KBM-7 (cell line): Measurements from ENCODE around the gene C2CD4C.
"Not testable (repeated sequence)": the region's sequence is repeated elsewhere in the genome, so short reads cannot be mapped to it uniquely, and the experiment has no call there.

Experiments
- DNase-seq: peaks from one replicate; pipeline ENCODE4 v3.0.0-alpha.2; 2015
- in situ Hi-C: fragments of 300-500 bp; cut with MboI; formaldehyde crosslinking; loops from 2 replicates; pipeline ENCODE4 v1.14.3; 2020; ENCODE audit warnings: low sequenced_read_pairs, low pct_unique_long_range_greater_than_20kb, mixed read lengths

The C2CD4C gene

DNA sequence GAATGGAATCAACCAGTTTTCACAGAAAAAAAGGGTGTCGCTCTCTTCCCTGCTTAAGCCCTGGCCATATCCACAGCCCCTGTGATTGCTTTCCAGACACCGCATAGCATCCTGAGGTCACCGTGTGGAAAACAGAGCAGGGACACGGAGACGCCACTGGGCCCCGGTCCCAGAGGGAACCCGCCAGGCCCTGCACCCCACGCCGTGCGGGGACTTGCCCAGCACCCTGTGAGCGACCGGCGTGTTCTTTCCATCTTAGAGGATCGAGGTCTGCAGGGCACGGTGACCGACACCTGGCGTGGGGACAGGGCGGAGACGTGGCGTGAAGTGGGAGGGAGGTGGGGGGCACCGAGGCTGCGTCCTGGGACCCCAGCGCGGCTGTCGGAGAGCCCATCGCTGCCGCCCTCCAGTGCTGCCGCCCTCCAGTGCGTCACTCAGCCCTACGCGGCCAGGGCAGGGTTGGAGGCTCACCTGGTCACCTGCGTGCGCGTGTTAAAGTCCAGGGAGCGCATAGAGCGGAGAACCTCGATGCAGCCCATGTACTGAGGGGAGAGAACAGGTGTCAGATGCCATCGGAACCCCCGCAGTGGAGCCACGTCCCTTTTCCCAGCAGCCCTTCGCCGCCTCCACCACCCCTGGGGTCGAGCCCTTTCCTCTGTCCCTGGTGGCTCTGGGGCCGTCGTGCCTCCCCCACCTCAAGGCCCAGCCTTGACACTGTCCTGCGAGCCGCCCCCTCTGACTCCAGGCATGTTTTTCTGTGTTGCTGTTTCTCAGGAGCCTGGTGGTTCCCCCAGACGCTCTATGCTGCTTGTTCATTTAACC lies 31.7 kb upstream of the C2CD4C start:
- in situ Hi-C loops = no loop called here
- DNase-seq = no peak

GRCh38 chr19:439167-439900 lies 30.4 kb upstream of the C2CD4C start:
- in situ Hi-C loops = no loop called here
- no peak for DNase-seq

- DNase-seq = no peak
- in situ Hi-C loops = no loop called here
Measured at GRCh38 chr19:438416-438958, 29.5 kb upstream of the C2CD4C start.

GRCh38 chr19:437041-437440 lies 28.1 kb upstream of the C2CD4C start:
- in situ Hi-C loops = no loop called here

GRCh38 chr19:436413-436950 lies 27.5 kb upstream of the C2CD4C start:
- DNase-seq = no peak

More at GRCh38 chr19:437041-437440, 28.1 kb upstream of the C2CD4C start:
- no peak for DNase-seq

GRCh38 chr19:435707-436412 lies 26.9 kb upstream of the C2CD4C start:
- no peak for DNase-seq
- in situ Hi-C loops = no loop called here

More at GRCh38 chr19:436413-436950, 27.5 kb upstream of the C2CD4C start:
- in situ Hi-C loops = no loop called here

DNA sequence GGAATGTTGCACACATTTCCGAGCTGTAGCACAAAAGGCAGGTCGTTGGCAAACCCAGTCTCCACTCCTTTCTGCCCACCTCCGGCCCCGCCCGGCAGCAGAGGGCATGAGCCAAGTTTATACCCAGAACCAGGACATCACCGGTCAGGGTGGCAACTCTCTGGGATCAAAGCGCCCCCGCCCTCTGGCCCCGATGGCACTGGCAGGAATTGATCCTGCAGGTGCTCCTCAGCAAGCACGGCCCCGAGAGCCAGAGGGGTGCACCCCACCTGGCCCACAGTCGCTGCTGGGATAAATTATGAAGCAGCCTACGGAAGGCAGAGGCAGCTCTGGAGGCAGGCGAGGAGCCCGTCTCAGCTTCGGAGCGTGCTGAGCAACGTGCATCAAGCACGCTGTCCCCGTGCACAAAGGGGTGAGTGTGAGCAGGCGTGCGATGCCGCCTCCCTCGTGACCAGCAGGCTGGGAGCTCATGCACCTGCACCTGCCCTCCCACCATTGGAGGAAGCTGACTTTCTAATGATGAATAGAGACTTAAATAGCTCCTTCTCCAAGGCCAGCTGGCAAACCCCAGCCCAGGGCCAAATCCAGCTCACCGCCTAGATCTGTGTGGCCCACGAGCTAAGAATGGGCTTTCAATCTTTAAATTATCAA lies 26.2 kb upstream of the C2CD4C start:
- no peak for DNase-seq
- in situ Hi-C loops = no loop called here

DNA sequence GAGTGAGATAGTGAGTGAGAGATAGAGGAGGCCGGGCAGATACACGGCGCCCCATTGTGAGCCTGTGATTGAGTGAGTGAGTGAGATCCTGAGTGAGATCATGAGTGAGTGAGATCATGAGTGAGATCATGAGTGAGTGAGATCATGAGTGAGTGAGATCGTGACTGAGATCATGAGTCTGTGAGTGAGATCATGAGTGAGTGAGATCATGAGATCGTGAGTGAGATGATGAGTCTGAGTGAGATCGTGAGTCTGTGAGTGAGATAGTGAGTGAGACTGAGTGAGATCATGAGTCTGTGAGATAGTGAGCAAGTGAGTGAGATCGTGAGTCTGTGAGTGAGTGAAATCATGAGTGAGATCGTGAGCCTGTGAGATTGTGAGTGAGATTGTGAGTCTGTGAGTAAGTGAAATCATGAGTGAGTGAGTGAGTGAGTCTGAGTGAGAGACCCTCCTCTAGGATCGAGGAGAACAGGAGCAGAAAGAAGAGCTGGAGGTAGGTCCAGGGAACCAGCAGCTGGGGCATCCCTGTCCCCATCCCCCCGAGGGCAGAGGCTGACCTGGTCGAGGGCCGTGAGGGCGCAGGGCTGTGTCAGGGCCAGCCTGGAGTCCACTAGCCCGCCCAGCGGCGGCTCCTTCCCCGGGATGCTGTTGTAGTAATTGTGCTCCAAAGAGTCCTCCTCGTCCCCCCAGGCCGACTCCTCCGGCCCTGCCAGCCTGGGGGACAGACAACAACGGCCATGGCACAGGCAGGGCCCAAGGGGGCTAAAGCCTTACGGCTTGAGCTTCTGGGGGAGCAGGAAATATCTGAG lies 25.4 kb upstream of the C2CD4C start:
- in situ Hi-C loops = no loop called here
- DNase-seq = no peak

DNA sequence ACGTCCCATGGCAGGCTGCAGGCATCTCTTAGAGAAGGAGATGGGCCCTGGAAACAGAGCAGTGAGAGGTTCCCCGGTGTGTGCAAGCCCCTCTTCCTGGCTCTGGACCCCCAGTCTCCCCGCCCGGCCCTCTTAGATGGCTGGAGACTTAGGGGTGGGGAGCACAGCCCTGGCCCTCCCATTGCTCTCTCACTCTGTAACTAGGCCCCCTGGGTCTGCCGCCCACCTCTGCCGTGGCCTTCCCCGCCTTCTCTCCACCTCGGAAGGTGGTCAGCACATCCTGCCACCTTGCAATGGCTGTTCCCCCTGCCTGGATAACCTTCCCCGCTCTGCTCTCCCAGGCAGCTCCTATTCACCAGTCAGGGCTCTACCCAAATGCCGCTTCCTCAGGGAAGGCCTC lies 21.8 kb upstream of the C2CD4C start:
- in situ Hi-C loops = no loop called here
- no peak for DNase-seq

DNA sequence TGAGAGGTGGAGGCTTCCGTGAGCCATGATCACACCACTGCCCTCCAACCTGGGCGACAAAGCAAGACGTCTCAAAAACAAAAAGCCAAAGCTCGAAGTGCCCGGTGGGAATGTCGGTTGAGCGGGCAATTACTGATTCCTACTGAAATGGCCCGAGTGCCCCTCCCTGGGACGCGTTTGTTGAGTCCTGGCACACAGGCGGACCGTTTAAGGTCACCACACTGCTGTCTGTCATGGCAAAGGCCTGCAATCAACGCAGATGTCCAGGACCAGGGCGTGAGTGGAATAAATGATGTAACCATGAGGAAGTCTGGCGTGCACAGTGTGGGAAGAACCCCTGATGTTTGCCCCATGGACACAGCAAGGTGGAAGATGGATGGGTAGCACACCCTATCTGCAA lies 19.2 kb upstream of the C2CD4C start:
- no peak for DNase-seq
- in situ Hi-C loops = no loop called here

- in situ Hi-C loops = not testable (repeated sequence)
- DNase-seq = peak; percentile 26
Measured at GRCh38 chr19:427675-428074, 18.7 kb upstream of the C2CD4C start.

DNA sequence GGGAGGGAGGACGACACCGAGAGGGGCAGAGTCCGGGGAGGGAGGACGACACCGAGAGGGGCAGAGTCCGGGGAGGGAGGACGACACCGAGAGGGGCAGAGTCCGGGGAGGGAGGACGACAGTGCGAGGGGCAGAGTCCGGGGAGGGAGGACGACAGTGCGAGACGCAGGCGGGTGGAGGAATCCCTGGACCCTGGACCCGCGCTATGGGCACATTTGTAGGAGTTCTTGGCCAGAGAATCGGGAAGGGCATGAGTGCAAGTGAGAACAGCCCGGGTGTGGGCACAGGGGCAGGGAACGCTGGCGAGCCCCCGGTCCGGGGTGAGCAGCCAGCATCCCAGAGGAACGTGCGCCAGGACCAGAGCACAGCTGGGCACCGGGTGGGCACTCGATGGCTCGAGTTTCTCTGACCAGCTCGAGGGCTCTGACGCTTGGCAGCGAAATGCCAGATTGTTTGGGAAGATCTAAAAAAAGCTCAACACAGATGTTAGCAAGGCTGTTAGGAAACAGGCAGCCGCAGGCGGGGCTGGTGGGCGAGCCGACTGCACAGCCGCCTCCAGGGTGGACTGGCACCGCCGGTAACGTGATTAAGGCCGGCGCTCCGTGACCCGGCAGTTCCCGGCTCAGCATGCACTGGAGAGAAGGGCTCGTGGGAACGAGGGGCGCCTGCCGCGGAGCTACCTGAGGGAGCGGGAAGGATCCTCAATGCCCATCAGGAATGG lies 17.9 kb upstream of the C2CD4C start:
- in situ Hi-C loops = no loop called here
- DNase-seq = no peak

DNA sequence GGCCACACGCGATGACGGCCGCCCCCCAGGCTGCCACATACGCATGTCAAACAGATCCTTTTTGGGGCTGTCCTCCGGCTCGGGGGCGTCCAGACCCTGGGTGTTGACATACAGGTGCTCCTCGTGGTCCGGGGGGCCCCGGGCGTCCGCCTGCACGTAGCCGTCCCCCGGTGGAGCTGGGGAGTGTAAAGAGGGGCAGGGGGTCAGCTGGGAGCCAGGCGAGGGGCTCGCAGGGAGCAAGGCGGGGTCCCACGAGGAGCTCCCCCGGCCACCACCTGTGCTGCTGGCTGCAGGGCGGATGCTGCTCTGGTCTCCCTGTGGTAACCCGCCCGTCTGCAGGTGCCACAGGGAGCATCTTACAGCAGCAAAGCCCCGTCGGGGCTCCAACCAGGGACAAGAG lies 16.1 kb upstream of the C2CD4C start:
- in situ Hi-C loops = no loop called here
- no peak for DNase-seq

DNA sequence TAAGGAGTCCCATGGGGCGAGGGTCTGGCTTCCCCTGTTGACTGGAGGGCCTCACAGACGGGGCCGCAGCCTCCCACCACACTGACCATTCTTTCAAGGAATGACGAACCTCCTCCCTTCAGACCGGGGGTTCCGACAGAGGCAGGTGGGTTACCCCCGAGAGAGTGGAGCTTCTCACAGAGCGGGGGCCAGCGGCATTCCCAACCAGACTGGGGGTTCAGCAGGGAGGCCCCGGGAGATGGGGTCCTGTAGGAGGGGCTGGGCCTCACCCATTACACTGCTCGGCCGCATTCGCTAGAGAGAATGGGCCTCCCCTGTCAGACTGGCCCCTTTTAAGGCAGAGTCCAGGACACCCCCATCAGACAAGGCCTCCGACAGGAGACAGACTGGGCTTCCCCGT lies 15.6 kb upstream of the C2CD4C start:
- in situ Hi-C loops = no loop called here
- DNase-seq = no peak

DNA sequence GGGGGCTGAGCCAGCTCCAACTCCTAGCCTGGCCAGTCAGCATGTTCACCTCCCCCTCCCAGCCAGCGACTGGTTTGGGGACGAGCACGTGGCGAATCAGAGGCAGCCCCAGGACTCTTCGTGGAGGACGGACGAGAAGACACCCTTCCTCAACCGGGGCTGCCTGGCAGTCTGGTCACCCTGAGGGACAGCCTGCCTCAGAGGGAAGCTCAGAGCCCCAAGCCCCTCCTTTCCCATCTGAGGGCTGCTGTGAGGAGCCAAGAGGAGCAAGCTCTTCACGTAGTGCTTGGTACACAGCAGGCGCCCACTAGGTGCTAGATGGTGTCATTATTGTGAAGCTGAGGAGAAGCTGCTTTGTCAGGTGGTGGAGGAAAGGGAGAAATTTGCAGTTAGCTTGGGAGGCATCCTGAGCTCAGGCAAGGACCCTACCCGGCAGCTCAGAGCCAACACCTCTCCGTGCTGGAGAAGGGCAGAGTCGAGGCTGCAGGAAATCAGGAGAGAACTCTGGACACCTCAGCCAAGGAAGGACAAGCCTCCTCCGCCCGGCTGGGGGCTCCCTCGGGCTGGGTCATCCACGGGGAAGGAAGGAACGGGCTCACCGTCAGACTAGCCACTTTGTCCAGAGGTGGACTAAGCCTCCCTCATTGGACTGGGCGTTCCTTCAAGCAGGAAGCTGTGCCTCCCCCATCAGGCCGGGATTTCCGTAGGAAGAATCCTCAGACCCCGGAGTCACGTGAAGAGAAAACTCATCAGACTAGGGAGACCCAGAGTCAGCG lies 14.9 kb upstream of the C2CD4C start:
- DNase-seq = no peak
- in situ Hi-C loops = no loop called here

GRCh38 chr19:422917-423226 lies 13.9 kb upstream of the C2CD4C start:
- DNase-seq, in situ Hi-C loops: not testable (repeated sequence)
